ENCODE data around the gene RAB3GAP2. TPM values are rescaled to one million over a fixed set of nuclear protein-coding genes. Genes with fewer than 3 reads are reported as not detected.
"Not testable (repeated sequence)": the region's sequence is repeated elsewhere in the genome, so short reads cannot be mapped to it uniquely, and the experiment has no call there.

Gene RAB3GAP2
- total RNA-seq, 1 donor from 2014 or later, result 24.6 TPM

DNA sequence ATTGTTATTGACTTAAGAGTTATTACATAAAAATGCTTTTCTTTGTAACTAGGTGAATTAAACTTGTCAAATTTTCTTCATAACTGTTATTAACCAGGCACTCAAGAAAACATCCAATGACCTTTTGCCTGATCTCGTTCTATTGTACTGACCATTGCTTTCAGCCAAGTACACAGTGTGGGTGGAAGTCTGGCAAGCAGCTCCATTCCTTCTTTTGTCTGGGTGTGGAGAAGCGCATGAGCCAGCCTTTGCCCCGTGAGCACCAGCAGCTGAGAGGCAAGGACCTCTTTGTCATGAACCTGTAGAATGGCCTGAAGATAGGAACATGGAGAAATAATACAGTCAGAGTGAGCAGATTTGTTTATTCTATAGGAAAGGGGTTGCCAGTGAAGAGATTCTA lies 120.8 kb downstream of the RAB3GAP2 start:
- DNase-seq (ENCODE audit: low spot score), result peak; percentile 8

GRCh38 chr1:220149742-220150141 lies 122.5 kb downstream of the RAB3GAP2 start:
- no peak for DNase-seq (ENCODE audit: low spot score)

- DNase-seq (ENCODE audit: low spot score), result no peak
These were observed 128.2 kb downstream of the RAB3GAP2 start for GRCh38 chr1:220144051-220144450.

- DNase-seq (ENCODE audit: low spot score), result no peak
These were observed 132.3 kb downstream of the RAB3GAP2 start for GRCh38 chr1:220139966-220140365.

- DNase-seq (ENCODE audit: low spot score), result peak; percentile 37
These were observed 135.1 kb downstream of the RAB3GAP2 start for GRCh38 chr1:220137019-220137786.

GRCh38 chr1:220135755-220136154 lies 136.5 kb downstream of the RAB3GAP2 start:
- DNase-seq (ENCODE audit: low spot score), result no peak

- DNase-seq (ENCODE audit: low spot score), result no peak
These were observed 142.6 kb downstream of the RAB3GAP2 start for GRCh38 chr1:220129479-220130210.

GRCh38 chr1:220127076-220127475 lies 145.2 kb downstream of the RAB3GAP2 start:
- no peak for DNase-seq (ENCODE audit: low spot score)

GRCh38 chr1:220124542-220124941 lies 147.7 kb downstream of the RAB3GAP2 start:
- DNase-seq (ENCODE audit: low spot score), result peak; percentile 23

DNA sequence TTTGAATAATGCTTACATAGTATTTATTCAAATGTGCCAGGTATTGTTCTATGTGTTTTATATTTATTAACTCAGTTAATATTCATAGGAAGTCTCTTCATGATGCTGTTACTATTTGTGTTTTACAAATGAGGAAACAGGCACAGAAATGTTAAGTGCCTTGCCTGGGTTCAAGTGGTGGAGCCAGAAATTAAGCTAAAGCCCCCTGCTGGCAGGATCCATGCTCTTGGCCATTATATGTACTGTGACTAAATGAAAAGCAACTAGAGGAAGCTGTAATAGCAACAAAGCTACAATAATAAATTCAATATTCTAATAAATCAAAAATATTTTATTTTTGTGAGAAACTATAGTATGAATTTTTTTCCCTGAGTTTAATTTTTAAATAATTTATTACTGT lies 148.4 kb downstream of the RAB3GAP2 start:
- DNase-seq (ENCODE audit: low spot score), result peak; percentile 5

DNA sequence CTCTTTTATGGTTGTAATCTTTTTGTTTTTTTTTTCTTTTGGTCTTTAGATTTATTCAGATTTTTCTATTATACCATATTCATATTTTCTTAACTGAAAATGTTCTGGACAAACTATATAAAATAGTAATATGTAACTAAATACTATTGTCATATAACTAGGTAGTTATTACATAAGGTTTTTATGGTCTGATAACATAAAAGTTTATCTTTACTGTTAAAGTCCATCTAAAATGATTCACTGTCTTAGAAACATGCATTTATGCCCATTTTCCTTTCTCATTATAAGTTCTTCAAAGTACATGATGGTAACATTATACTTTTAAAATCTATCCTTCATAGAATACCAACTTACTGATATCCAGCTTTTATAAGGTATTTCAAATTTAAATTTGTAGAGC lies 149.2 kb downstream of the RAB3GAP2 start:
- DNase-seq (ENCODE audit: low spot score), result no peak

DNA sequence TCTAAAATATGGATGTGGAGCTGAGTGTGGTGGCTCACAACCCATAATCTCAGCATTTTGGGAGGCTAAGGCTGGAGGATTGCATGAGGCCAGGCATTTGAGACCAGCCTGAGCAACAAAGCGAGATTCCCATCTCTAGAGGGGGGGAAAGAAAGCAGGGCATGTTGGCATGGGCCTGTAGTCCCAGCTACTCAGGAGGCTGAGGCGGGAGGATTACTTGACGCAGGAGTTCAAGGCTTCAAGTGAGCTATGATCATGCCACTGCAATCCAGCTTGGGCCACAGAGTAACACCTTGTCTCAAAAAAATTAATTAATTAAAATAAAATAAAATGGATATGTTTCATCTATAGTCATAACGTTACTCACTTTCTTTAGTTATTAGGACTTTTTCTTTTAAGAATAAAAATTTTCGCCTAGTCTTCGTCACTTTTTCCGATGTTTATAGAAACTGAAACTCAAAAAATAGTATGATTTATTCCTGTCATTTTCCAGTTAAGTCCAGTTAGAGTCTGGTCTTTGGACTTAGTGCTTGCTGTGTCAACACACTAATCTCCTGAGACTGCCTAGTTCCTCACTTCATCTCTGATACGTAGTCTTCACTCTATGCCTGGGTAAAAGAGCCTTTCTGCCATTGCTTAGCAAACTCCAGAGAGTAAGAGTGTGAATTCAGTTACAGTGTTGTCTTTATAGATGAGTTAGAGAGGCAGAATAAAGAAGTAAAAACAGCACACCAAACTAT lies 150.3 kb downstream of the RAB3GAP2 start:
- DNase-seq (ENCODE audit: low spot score), result no peak

DNA sequence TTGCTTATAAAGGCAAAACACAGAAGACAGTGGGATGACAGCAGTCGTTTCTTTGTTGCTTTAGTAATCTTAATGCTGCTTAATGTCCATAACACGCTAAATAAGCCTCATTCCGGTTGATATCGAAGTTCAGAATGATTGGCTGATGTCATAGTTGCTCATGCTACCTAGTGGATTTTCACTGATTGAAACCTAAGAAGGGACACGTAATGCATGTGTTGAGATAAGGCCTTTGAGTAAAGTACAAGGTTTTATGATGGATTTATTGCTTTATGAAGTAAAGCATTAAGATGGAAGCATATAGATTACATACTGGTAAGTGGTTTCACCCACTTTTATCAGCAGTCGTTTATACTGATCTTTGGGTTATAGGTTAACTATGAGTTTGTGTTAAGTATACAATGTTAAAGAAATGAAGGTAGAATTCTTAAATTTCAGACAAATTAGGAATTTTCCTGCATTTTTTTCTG lies 153.2 kb downstream of the RAB3GAP2 start:
- peak; percentile 8 for DNase-seq (ENCODE audit: low spot score)

- peak; percentile 6 for DNase-seq (ENCODE audit: low spot score)
These were observed 159.0 kb downstream of the RAB3GAP2 start for GRCh38 chr1:220113136-220113695.

GRCh38 chr1:220112600-220112999 lies 159.7 kb downstream of the RAB3GAP2 start:
- not testable (repeated sequence) for DNase-seq (ENCODE audit: low spot score)

GRCh38 chr1:220110473-220110872 lies 161.8 kb downstream of the RAB3GAP2 start:
- not testable (repeated sequence) for DNase-seq (ENCODE audit: low spot score)

GRCh38 chr1:220099826-220100225 lies 172.4 kb downstream of the RAB3GAP2 start:
- DNase-seq (ENCODE audit: low spot score), result no peak

Other genes starting within 250 kb of the RAB3GAP2 start
- gene EPRS1, start 225.9 kb downstream of the RAB3GAP2 start, total RNA-seq (ENCODE audit: insufficient read depth, low replicate concordance), result 143 TPM
- gene BPNT1, start 182.7 kb downstream of the RAB3GAP2 start, total RNA-seq (ENCODE audit: insufficient read depth, low replicate concordance), result 11.6 TPM
- gene IARS2, start 178.3 kb downstream of the RAB3GAP2 start, total RNA-seq (ENCODE audit: insufficient read depth, low replicate concordance), result 74.6 TPM

All from umbilical cord (tissue), 2 donors.